GM12865 (cell line): Measurements from ENCODE around the gene GPRASP3.
"Not testable (repeated sequence)": the region's sequence is repeated elsewhere in the genome, so short reads cannot be mapped to it uniquely, and the experiment has no call there.

Source experiments
- DNase-seq: peaks from one replicate; pipeline ENCODE4 v3.0.0; 2010; ENCODE audit warnings: low read depth
- H3K4me3 ChIP-seq: 2 replicates; pipeline ENCODE4 v1.5.1; 2011; ENCODE audit warnings: mild to moderate bottlenecking, low read depth, low read length, control low read depth
- CTCF ChIP-seq: IDR thresholded peaks from 2 replicates; pipeline ENCODE4 v1.5.1; 2011; ENCODE audit warnings: low read length, control low read depth, low read depth, inconsistent platforms; ENCODE audit not compliant: insufficient read depth; ENCODE audit errors: missing control alignments

GPRASP3 gene

GRCh38 chrX:102708900-102709299, 11.6 kb upstream of the GPRASP3 start:
- DNase-seq = no peak
- no peak for TF ChIP-seq CTCF
- no peak overlapping the region for H3K4me3 ChIP-seq

GRCh38 chrX:102711872-102712215, 8.7 kb upstream of the GPRASP3 start:
- DNase-seq = no peak
- H3K4me3 ChIP-seq = 0 out of 2 replicates have a peak overlapping the region, but pooled peaks have one; percentile 48
- no peak for TF ChIP-seq CTCF

GRCh38 chrX:102712216-102712966, 8.2 kb upstream of the GPRASP3 start, which contains the start of gene GPRASP2:
TSS of gene GPRASP2 (plus strand) at chrX:102712448. CDS start at chrX:102714870, 2,422 bp downstream.
- peak within 1 kb of the TSS; percentile 48 for H3K4me3 ChIP-seq
- peak; percentile 2 for DNase-seq
- no peak for TF ChIP-seq CTCF

- H3K4me3 ChIP-seq = peak overlapping the region; percentile 48
- no peak for DNase-seq
- TF ChIP-seq CTCF = no peak
Observed at GRCh38 chrX:102712981-102713625, 7.4 kb upstream of the GPRASP3 start.

- H3K4me3 ChIP-seq = no peak overlapping the region
- no peak for TF ChIP-seq CTCF
- DNase-seq = no peak
Observed at GRCh38 chrX:102714994-102715393, 5.5 kb upstream of the GPRASP3 start.

- no peak for DNase-seq
- TF ChIP-seq CTCF = no peak
- H3K4me3 ChIP-seq = no peak overlapping the region
Observed at GRCh38 chrX:102715967-102716366, 4.6 kb upstream of the GPRASP3 start.

GRCh38 chrX:102721169-102721506, 595 bp downstream of the GPRASP3 start:
- peak overlapping the region; percentile 71 for H3K4me3 ChIP-seq
- not testable (repeated sequence) for DNase-seq
